IMR-90 (cell line): ENCODE results near the gene HCRTR1. TPM values are rescaled to one million over a fixed set of nuclear protein-coding genes. Genes with fewer than 3 reads are reported as not detected.

ENCODE experiments used
- ATAC-seq: fragments of 200-7000 bp; cut with Tn5 transposase; 2 replicates; pipeline ENCODE4 v1.9.1; 2020; ENCODE audit warnings: low read depth, mild to moderate bottlenecking, moderate library complexity
- BruUV-seq: library from RNA; stranded (reverse); fragments of 400-500 nt; replicated peaks from 2 replicates; lab custom pipeline; 2021; lab: Mats Ljungman, UMichigan
- CTCF ChIA-PET: fragments of 300-600 bp; formaldehyde crosslinking; extraction: SDS; loops from one replicate; lab custom pipeline; 2021; ENCODE audit warnings: antibody characterized with exemption; lab: Yijun Ruan, JAX
- POLR2A ChIA-PET: fragments of 300-600 bp; sonication (Branson Sonifier 250); formaldehyde crosslinking; loops from one replicate; lab custom pipeline; 2022; ENCODE audit warnings: antibody characterized with exemption; ENCODE audit not compliant: unreplicated experiment; lab: Charles Lee
- DNase-seq: peaks from one replicate; pipeline ENCODE4 v3.0.0; 2013
- H2AFZ ChIP-seq: replicated peaks from 2 replicates; pipeline ENCODE3; 2013; ENCODE audit warnings: low read length, mild to moderate bottlenecking; ENCODE audit not compliant: poor library complexity
- H2AK5ac ChIP-seq: 2 replicates; pipeline ENCODE4 v1.6.1; 2013; ENCODE audit warnings: low read depth, low read length, inconsistent platforms
- H2AK9ac ChIP-seq: replicated peaks from 2 replicates; pipeline ENCODE3; 2013; ENCODE audit warnings: mild to moderate bottlenecking, low read depth, low read length, moderate library complexity; ENCODE audit not compliant: poor library complexity
- H2BK120ac ChIP-seq: 2 replicates; pipeline ENCODE4 v1.6.1; 2013; ENCODE audit warnings: low read depth, low read length, inconsistent platforms
- H2BK15ac ChIP-seq: 3 replicates; pipeline ENCODE4 v1.6.1; 2013; ENCODE audit warnings: low read depth, low read length, inconsistent platforms
- H2BK20ac ChIP-seq: 2 replicates; pipeline ENCODE4 v1.6.1; 2013; ENCODE audit warnings: low read depth, mild to moderate bottlenecking, inconsistent platforms, low read length, moderate library complexity
- H2BK5ac ChIP-seq: 2 replicates; pipeline ENCODE4 v1.6.1; 2013; ENCODE audit warnings: mild to moderate bottlenecking, low read depth, low read length, inconsistent platforms; ENCODE audit not compliant: poor library complexity, severe bottlenecking
- H3K14ac ChIP-seq: replicated peaks from 2 replicates; pipeline ENCODE4 v1.6.1; 2013; ENCODE audit warnings: low read depth, low read length, inconsistent platforms
- H3K18ac ChIP-seq: 2 replicates; pipeline ENCODE4 v1.6.1; 2013; ENCODE audit warnings: low read depth, low read length, control low read depth
- H3K23ac ChIP-seq: 2 replicates; pipeline ENCODE4 v1.6.1; 2013; ENCODE audit warnings: low read depth, low read length, inconsistent platforms
- H3K27ac ChIP-seq: 2 replicates; pipeline ENCODE4 v1.5.1; 2013; ENCODE audit warnings: mild to moderate bottlenecking, control low read depth, low read length; ENCODE audit not compliant: insufficient read depth
- H3K27me3 ChIP-seq: 2 replicates; pipeline ENCODE4 v1.6.1; 2013; ENCODE audit warnings: low read length; ENCODE audit not compliant: control insufficient read depth, insufficient read depth
- H3K36me3 ChIP-seq: 2 replicates; pipeline ENCODE4 v1.6.1; 2013; ENCODE audit warnings: low read length, mixed read lengths; ENCODE audit not compliant: control insufficient read depth, insufficient read depth
- H3K4ac ChIP-seq: 2 replicates; pipeline ENCODE4 v1.6.1; 2013; ENCODE audit warnings: low read depth, low read length, inconsistent platforms
- H3K4me1 ChIP-seq: 2 replicates; pipeline ENCODE4 v1.6.1; 2013; ENCODE audit warnings: low read length, mixed read lengths; ENCODE audit not compliant: control insufficient read depth, insufficient read depth
- H3K4me2 ChIP-seq: 2 replicates; pipeline ENCODE4 v1.6.1; 2013; ENCODE audit warnings: low read depth, mild to moderate bottlenecking, control low read depth, low read length, moderate library complexity
- H3K4me3 ChIP-seq: 2 replicates; pipeline ENCODE4 v1.5.1; 2013; ENCODE audit warnings: low read depth, mild to moderate bottlenecking, control low read depth, low read length, moderate library complexity; ENCODE audit not compliant: insufficient read depth
- H3K56ac ChIP-seq: 2 replicates; pipeline ENCODE4 v1.6.1; 2013; ENCODE audit warnings: low read length, inconsistent platforms; ENCODE audit not compliant: insufficient read depth; ENCODE audit errors: extremely low read depth
- H3K79me1 ChIP-seq, 2 experiments: 2 replicates each; pipeline ENCODE4 v1.6.1; 2013; ENCODE audit warnings: low read length in 2 of 2, inconsistent platforms in 1 of 2, low read depth in 1 of 2
- H3K9ac ChIP-seq: 2 replicates; pipeline ENCODE4 v1.6.1; 2013; ENCODE audit warnings: low read depth, low read length, control low read depth
- H3K9me1 ChIP-seq: 2 replicates; pipeline ENCODE4 v1.6.1; 2013; ENCODE audit warnings: low read length, inconsistent platforms; ENCODE audit not compliant: insufficient read depth
- H3K9me3 ChIP-seq: 2 replicates; pipeline ENCODE4 v1.6.1; 2013; ENCODE audit warnings: low read length; ENCODE audit not compliant: control insufficient read depth, insufficient read depth
- H4K20me1 ChIP-seq: 2 replicates; pipeline ENCODE4 v1.6.1; 2013; ENCODE audit warnings: low read length, inconsistent platforms; ENCODE audit not compliant: insufficient read depth
- H4K5ac ChIP-seq: 2 replicates; pipeline ENCODE4 v1.6.1; 2013; ENCODE audit warnings: mild to moderate bottlenecking, low read depth, low read length, control low read depth
- H4K8ac ChIP-seq, 2 experiments: 2 replicates each; pipeline ENCODE4 v1.6.1; 2013; ENCODE audit warnings: low read depth in 2 of 2, low read length in 2 of 2, control low read depth in 1 of 2, inconsistent platforms in 1 of 2
- H4K91ac ChIP-seq: 2 replicates; pipeline ENCODE4 v1.6.1; 2013; ENCODE audit warnings: low read depth, low read length, inconsistent platforms; ENCODE audit not compliant: insufficient read depth
- BHLHE40 ChIP-seq: fragments of 150-350 bp; IDR thresholded peaks from 2 replicates; pipeline ENCODE4 v1.6.1; 2016; ENCODE audit warnings: mild to moderate bottlenecking, low read depth, low read length
- CHD1 ChIP-seq: IDR thresholded peaks from 2 replicates; pipeline ENCODE4 v1.6.1; 2012; ENCODE audit warnings: low read depth, low read length, improper control_type of control experiment
- MAFK ChIP-seq: IDR thresholded peaks from 2 replicates; pipeline ENCODE4 v1.6.1; 2012; ENCODE audit warnings: low read depth, low read length, improper control_type of control experiment
- MAZ ChIP-seq: IDR thresholded peaks from 2 replicates; pipeline ENCODE4 v1.6.1; 2012; ENCODE audit warnings: low read depth, mild to moderate bottlenecking, low read length, improper control_type of control experiment, moderate library complexity, borderline replicate concordance
- MXI1 ChIP-seq: IDR thresholded peaks from 2 replicates; pipeline ENCODE4 v1.6.1; 2012; ENCODE audit warnings: low read depth, mild to moderate bottlenecking, low read length, moderate library complexity, borderline replicate concordance
- NFE2L2 ChIP-seq: fragments of 150-350 bp; IDR thresholded peaks from 2 replicates; pipeline ENCODE4 v1.6.1; 2016; ENCODE audit warnings: low read depth, mild to moderate bottlenecking, low read length
- RAD21 ChIP-seq: IDR thresholded peaks from 2 replicates; pipeline ENCODE4 v1.6.1; 2012; ENCODE audit warnings: low read length, improper control_type of control experiment
- RCOR1 ChIP-seq: IDR thresholded peaks from 2 replicates; pipeline ENCODE4 v1.6.1; 2012; ENCODE audit warnings: mild to moderate bottlenecking, low read length, improper control_type of control experiment; ENCODE audit not compliant: insufficient replicate concordance
- RFX5 ChIP-seq: IDR thresholded peaks from 2 replicates; pipeline ENCODE4 v1.8.0; 2012; ENCODE audit warnings: low read depth, mild to moderate bottlenecking, low read length, moderate library complexity
- WGBS, 2 experiments: methylation state at CpG; one replicate each; pipeline versions ENCODE4 v1.1.5 to v1.1.7; 2013; ENCODE audit warnings: missing lambda C conversion rate in 2 of 2; ENCODE audit not compliant: insufficient read length in 1 of 2; ENCODE audit errors: extremely low coverage in 2 of 2; 5-methylcytosine and 5-hydroxymethylcytosine counted together
- dilution Hi-C: fragments of 300-500 bp; cut with HindIII; formaldehyde crosslinking; loops from one replicate; pipeline ENCODE4 v1.14.3; 2018; ENCODE audit warnings: low sequenced_read_pairs; ENCODE audit not compliant: unreplicated experiment
- in situ Hi-C: fragments of 300-500 bp; cut with MboI; formaldehyde crosslinking; loops from 3 replicates; pipeline ENCODE4 v1.14.3; 2019; ENCODE audit warnings: low sequenced_read_pairs, inconsistent platforms, mixed read lengths
- intact Hi-C: fragments of 100-400 bp; cut with micrococcal nuclease; formaldehyde crosslinking; loops from 2 replicates; pipeline ENCODE4 v1.10.0; 2022
- polyA plus RNA-seq, 3 experiments: library from polyadenylated mRNA; depleted of rRNA; stranded (reverse); fragments of >200 nt; gene quantifications; 2 replicates each; pipeline ENCODE4 v1.2.3, GENCODE V29; 2012; ENCODE audit warnings: low replicate concordance in 1 of 3
- total RNA-seq: library from RNA; depleted of rRNA; stranded (reverse); fragments of >200 nt; gene quantifications from 2 replicates; pipeline ENCODE4 v1.2.3, GENCODE V29; 2012

Gene HCRTR1
- total and polyA plus RNA-seq, 2 of the 4 experiments (the other 2 are of a cell fraction): not detected

DNA sequence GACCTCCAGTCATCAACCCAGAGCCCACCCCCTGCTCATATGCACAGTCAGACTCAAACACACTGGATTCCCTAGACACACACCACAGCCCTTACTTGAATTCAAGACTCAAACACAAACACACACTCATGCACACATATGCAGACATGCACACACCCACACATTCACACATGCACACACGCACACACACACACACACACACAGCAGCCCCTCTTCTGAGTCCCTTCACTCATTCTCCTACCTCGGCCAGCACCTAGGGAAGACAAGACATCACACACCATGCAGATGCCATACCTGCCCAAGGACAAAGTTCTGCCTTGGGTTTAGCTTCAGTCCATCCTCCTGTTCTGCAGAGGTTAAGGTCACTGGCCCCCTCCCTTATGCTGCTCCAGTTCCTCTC lies 1.6 kb upstream of the HCRTR1 start:
- Histone ChIP-seq H3K36me3 (no peaks in the 10 kb centered on the region), H3K4me2 (no peak overlapping the region), H2AK9ac (no peak overlapping the region), H3K79me1 (no peaks in the 10 kb centered on the region), H2AK5ac (no peak overlapping the region), H4K91ac (no peak overlapping the region), H2BK5ac (peak overlapping the region; percentile 35), H2BK120ac (no peak overlapping the region), H4K8ac (no peak overlapping the region), H4K20me1 (no peaks in the 10 kb centered on the region), H3K14ac (no peak overlapping the region), H3K9ac (no peak overlapping the region), H3K9me1 (0 out of 2 replicates have a peak, but pooled peaks cover 6% of the 10 kb centered on the region), H2BK20ac (no peak overlapping the region), H2BK15ac (no peak overlapping the region), H3K4me1 (no peaks in the 10 kb centered on the region; the same call in 1 of the 2 replicates), H3K4ac (no peak overlapping the region), H3K27ac (no peak overlapping the region), H3K9me3 (no peaks in the 10 kb centered on the region), H3K27me3 (peaks cover 38% of the 10 kb centered on the region), H3K4me3 (no peak overlapping the region), H3K56ac (no peak overlapping the region), H2AFZ (peak overlapping the region; percentile 14), H3K18ac (no peak overlapping the region), H3K23ac (no peak overlapping the region), H4K5ac (no peak overlapping the region)
- WGBS, 2 experiments: no CpG with 5 or more reads among the region's 2 CpGs
- ATAC-seq: no peak
- intact Hi-C loops: no loop called here
- ChIA-PET CTCF (no interaction called here), POLR2A (no interaction called here)
- dilution Hi-C loops: no loop called here
- DNase-seq: no peak
- in situ Hi-C loops: loop anchor here (10.0 kb wide), 1 partner anchor 51 kb away; no protein-coding TSS in a partner anchor
- no peak for TF ChIP-seq RFX5
- TF ChIP-seq RAD21: no peak
- no peak for TF ChIP-seq BHLHE40
- no peak for TF ChIP-seq MAFK
- no peak for TF ChIP-seq MXI1
- TF ChIP-seq CHD1: no peak
- no peak for TF ChIP-seq RCOR1
- no peak for TF ChIP-seq MAZ
- no peak for TF ChIP-seq NFE2L2
- no TSS peak for BruUV-seq
